Kidney (tissue), 14 donors: Measurements from ENCODE around the gene GJB1. TPM values are rescaled to one million over a fixed set of nuclear protein-coding genes. Genes with fewer than 3 reads are reported as not detected.
A peak's percentile ranks its signal among the peaks of the same experiment; 100 is the strongest.

Experiments used
- DNase-seq, 5 donors: peaks; one replicate each; pipeline ENCODE4 v3.0.0-alpha.2; 2013 to 2020
- FAIRE-seq: peaks from 2 replicates; lab custom pipeline; 2012; peaks lifted over from hg19 to GRCh38; lab: Jason Lieb, UNC
- H3K27ac ChIP-seq, 2 donors: one replicate each; pipeline ENCODE4 v1.7.0; 2013; ENCODE audit warnings: low read depth in 2 of 2, low read length in 2 of 2, inconsistent platforms in 1 of 2
- H3K27me3 ChIP-seq: one replicate; pipeline ENCODE4 v1.7.1; 2013; ENCODE audit warnings: low read length, inconsistent platforms; ENCODE audit not compliant: control insufficient read depth, insufficient read depth
- H3K36me3 ChIP-seq, 3 donors: one replicate each; pipeline versions ENCODE4 v1.7.0 to v1.7.1; 2013; ENCODE audit warnings: low read length in 3 of 3, control low read depth in 1 of 3, inconsistent platforms in 1 of 3; ENCODE audit not compliant: insufficient read depth in 3 of 3, control insufficient read depth in 2 of 3
- H3K4me1 ChIP-seq, 3 donors: one replicate each; pipeline versions ENCODE4 v1.7.0 to v1.7.1; 2013; ENCODE audit warnings: low read length in 3 of 3, inconsistent platforms in 1 of 3, low read depth in 1 of 3; ENCODE audit not compliant: control insufficient read depth in 2 of 3, insufficient read depth in 2 of 3
- H3K4me3 ChIP-seq, 3 donors: one replicate each; pipeline versions ENCODE4 v1.7.0 to v1.8.1; 2013; ENCODE audit warnings: low read length in 3 of 3, control low read depth in 1 of 3, inconsistent platforms in 1 of 3
- H3K9ac ChIP-seq, 3 donors: one replicate each; pipeline versions ENCODE4 v1.7.0 to v1.7.1; 2013; ENCODE audit warnings: low read length in 3 of 3, control low read depth in 1 of 3, inconsistent platforms in 1 of 3
- H3K9me3 ChIP-seq, 3 donors: one replicate each; pipeline versions ENCODE4 v1.7.0 to v1.7.1; 2013; ENCODE audit warnings: low read length in 3 of 3, control low read depth in 1 of 3, inconsistent platforms in 1 of 3; ENCODE audit not compliant: control insufficient read depth in 2 of 3, insufficient read depth in 1 of 3
- CTCF ChIP-seq: IDR thresholded peaks from 3 replicates; pipeline ENCODE4 v1.5.1; 2012; ENCODE audit warnings: mild to moderate bottlenecking, moderate library complexity, borderline replicate concordance; ENCODE audit not compliant: insufficient read depth; ENCODE audit errors: extremely low read depth
- intact Hi-C: fragments of 100-400 bp; cut with DNase I; formaldehyde crosslinking; loops from one replicate; pipeline ENCODE4 v1.11.1; 2022
- polyA plus RNA-seq: library from polyadenylated mRNA; stranded (reverse); fragments of 350-450 nt; fragmentation: Illumina TruSeq; extraction: RNeasy Lipid Tissue Mini Kit (QIAGEN cat#74804); gene quantifications from one replicate; pipeline ENCODE4 v1.2.3, GENCODE V29; 2014; ENCODE audit warnings: low read depth, low replicate concordance; ENCODE audit not compliant: insufficient read depth
- total RNA-seq: library from RNA; stranded (reverse); fragmentation: NEBNext Ultra II Directional; extraction: Animal tissue kit (Norgen Biotek cat#: 25700); gene quantifications from one replicate; pipeline ENCODE4 v1.2.1, GENCODE V29; 2021
- donor health status: control.
- donor health status: control.
- donor health status: control.
- donor health status: control.
- donor health status: control.
- donor health status: DM: yes; HTN: yes; CAD: no.
- donor health status: Normal renal cell carcinoma (clear cell type).

GJB1 gene
- total and polyA plus RNA-seq, 2 donors from 2014 or later, result 22.4 to 59.0 TPM

DNA sequence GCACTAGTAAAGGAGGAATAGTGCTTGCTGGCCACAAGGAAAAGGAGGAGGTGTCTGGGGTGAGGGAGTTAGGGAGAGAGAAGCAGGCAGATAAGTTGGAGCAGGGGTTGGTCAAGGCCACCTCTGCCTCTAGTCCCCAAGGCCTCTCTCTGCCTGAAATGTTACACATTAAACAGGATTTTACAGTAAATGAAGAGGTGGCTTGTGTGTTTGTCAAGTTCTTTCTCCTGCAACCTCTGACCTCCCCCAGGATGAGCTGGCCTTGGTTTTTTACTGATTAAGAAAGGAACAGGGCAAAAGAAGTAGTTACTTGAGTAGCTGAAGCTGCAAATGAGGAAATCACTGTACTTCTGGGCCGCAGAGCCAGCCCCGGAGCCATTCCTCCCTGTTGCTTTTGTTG is 2.0 kb downstream of the GJB1 start:
- H3K36me3 ChIP-seq, result no peaks in the 10 kb centered on the region
- no peak overlapping the region for H3K4me3 ChIP-seq
- H3K27me3 ChIP-seq, result no peaks in the 10 kb centered on the region
- H3K9ac ChIP-seq, result no peak overlapping the region
- peaks cover 0 to 6% (median 0%) of the 10 kb centered on the region in 3 donors for H3K4me1 ChIP-seq
- FAIRE-seq, result peak; percentile 8
- intact Hi-C loops, result no loop called here
- no peak for TF ChIP-seq CTCF
- no peak overlapping the region for H3K27ac ChIP-seq
- no peak for DNase-seq
- no peaks in the 10 kb centered on the region for H3K9me3 ChIP-seq

DNA sequence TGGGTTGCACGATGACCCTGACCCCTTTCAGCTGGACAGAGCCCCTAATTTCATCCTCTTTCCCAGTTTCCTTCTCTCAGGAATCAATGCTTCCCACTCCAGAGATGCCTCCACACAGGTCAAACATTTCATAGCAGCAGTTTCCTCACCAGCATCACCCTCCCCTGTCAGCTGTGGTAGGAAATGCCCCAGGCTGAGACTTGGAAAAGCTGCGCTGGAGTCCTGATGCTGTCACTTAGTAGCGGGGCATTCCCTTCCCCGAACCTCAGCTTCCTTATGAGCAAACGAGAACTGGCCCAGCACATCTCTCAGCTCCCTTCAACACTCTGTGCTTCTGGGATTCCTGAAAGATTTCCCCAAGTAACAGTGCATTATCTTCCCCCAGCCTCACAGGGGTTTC is 2.7 kb downstream of the GJB1 start:
- Histone ChIP-seq H3K27me3 (no peaks in the 10 kb centered on the region), H3K36me3 (no peaks in the 10 kb centered on the region), H3K9ac (no peak overlapping the region), H3K9me3 (no peaks in the 10 kb centered on the region), H3K4me1 (peaks cover 0 to 6% (median 0%) of the 10 kb centered on the region in 3 donors), H3K27ac (no peak overlapping the region), H3K4me3 (no peak overlapping the region)
- FAIRE-seq (no peak), DNase-seq (no peak)
- intact Hi-C loops, result no loop called here
- TF ChIP-seq CTCF, result no peak

- peak overlapping the region in 1 of 2 donors; percentile 57 for H3K27ac ChIP-seq
- TF ChIP-seq CTCF, result no peak
- no peaks in the 10 kb centered on the region for H3K36me3 ChIP-seq
- intact Hi-C loops, result no loop called here
- H3K4me1 ChIP-seq, result peaks cover 0 to 6% (median 0%) of the 10 kb centered on the region in 3 donors
- no peak overlapping the region for H3K9ac ChIP-seq
- no peaks in the 10 kb centered on the region for H3K9me3 ChIP-seq
- FAIRE-seq (no peak), DNase-seq (no peak)
- no peak overlapping the region for H3K4me3 ChIP-seq
- H3K27me3 ChIP-seq, result no peaks in the 10 kb centered on the region
Observed at GRCh38 chrX:71227370-71228062, 4.5 kb downstream of the GJB1 start.
